GM19043 (cell line): ENCODE measurements around the gene B3GALT5.
"Not testable (repeated sequence)": the region's sequence is repeated elsewhere in the genome, so short reads cannot be mapped to it uniquely, and the experiment has no call there.

ENCODE experiments used
- ATAC-seq: cut with Tn5 transposase; IDR thresholded peaks from one replicate; pipeline ENCODE4 v1.9.1; 2021; ENCODE audit warnings: low read depth; ENCODE audit not compliant: unreplicated experiment

B3GALT5 gene

DNA sequence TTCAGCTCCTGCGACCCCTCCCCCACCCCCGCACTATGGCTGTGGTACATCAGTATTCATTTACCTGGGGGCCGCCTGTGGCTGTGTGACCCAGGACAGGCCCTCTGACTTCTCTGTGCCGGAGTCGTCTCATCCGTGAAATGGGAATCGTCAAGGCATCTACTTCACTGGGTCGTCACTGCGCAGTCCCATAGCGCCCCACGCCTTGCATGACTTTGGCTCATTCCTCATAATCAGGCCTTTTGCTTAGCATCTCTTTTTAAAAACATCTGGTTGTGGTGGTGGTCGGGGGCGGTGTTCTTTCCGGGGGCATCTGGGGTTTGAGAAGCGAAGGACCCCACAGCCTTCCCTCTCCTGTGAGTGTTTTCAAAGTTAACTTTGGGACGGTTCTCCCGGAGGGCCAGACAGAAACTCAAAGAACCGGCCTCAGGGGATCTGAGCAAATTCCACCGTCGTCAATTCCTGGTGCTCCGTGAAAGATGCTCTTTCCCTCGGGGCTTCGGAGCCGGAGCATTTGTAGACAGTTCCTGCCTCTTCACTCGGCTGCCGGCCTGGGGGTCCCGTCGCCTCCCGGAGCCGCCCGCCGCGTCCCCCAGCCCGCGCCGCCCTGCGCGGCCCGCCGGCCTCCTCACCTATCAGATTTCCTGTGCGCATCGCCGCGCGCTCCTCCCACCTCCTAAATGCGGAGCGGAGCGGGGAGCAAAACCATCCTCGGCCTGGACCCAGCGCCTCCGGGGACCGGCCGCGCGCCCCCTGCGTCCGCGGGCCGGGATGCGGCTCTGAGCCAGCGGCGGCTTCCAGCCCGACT, at the start of gene B3GALT5:
B3GALT5 (plus strand) TSS at position 708 of the 808 bp plus-strand sequence. CDS start 47,620 bp downstream, outside the sequence.
- ATAC-seq: no peak

- ATAC-seq: no peak
Measured at GRCh38 chr21:39564200-39564599, 48.5 kb upstream of the B3GALT5 start.

- no peak for ATAC-seq
Measured at GRCh38 chr21:39567180-39567972, 45.4 kb upstream of the B3GALT5 start.

- no peak for ATAC-seq
Measured at GRCh38 chr21:39568361-39568760, 44.4 kb upstream of the B3GALT5 start.

GRCh38 chr21:39575775-39576174, 37.0 kb upstream of the B3GALT5 start:
- ATAC-seq: no peak

GRCh38 chr21:39576518-39577128, 36.1 kb upstream of the B3GALT5 start:
- no peak for ATAC-seq

DNA sequence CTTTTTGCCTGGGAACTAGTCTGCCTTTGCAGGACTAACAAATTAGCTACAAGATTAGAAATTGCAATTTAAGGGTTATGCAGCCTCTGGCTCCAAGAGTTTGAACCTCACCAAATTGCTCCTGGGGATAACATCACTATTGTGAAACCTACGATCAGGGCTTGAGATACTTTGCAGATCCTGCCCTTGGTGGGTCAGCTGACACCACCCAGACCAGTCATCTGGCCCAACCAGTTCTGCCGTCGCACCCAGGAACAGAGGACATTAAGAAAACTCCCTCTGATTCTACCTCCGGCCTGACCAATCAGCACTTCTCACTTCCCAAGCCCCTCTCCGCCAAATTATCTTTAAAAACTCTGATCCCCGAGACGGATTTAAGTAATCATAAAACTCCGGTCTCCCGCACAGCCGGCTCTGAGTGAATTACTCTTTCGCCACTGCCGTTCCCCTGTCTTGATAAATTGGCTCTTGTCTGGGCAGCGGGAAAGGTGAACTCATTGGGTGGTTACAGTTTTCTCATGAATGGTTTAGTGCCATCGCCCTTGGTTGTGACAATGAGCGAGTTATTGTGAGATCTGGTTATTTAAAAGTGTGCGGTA, 32.9 kb upstream of the B3GALT5 start:
- no peak for ATAC-seq

DNA sequence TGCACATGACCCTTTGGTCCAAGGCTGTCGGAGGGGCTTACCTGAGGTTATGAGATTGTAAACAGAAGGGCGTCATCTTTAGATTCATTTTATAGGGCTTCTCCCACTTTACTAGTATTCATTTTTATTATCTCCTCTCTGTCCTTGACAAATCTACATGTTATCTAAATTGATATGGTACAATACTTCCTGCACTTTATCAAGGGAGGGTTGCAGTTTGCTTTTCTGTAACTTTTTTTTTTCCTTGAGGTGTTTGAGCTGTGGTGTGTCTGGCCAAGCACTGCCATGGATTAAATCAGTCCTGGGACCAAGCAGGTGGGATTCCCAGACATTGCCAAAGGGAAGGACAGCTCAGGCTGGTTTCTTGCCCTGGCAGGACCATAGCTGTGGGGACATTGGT, 32.0 kb upstream of the B3GALT5 start:
- ATAC-seq: no peak

GRCh38 chr21:39581414-39581813, 31.3 kb upstream of the B3GALT5 start:
- ATAC-seq: no peak

- no peak for ATAC-seq
Measured at GRCh38 chr21:39582749-39583148, 30.0 kb upstream of the B3GALT5 start.

DNA sequence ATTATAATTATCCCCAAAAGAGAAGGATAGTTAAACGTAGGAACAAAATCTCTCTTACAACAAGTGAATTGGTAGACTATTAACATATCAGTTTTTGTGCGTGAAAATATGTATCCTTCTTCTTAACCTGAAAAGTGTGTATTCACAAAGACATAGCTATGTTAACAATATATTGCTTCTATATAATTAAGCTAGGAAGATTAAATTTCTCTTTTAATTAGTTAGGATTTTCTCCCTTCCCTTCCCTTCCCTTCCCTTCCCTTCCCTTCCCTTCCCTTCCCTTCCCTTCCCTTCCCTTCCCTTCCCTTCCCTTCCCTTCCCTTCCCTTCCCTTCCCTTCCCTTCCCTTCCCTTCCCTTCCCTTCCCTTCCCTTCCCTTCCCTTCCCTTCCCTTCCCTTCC, 29.2 kb upstream of the B3GALT5 start:
- ATAC-seq: not testable (repeated sequence)

DNA sequence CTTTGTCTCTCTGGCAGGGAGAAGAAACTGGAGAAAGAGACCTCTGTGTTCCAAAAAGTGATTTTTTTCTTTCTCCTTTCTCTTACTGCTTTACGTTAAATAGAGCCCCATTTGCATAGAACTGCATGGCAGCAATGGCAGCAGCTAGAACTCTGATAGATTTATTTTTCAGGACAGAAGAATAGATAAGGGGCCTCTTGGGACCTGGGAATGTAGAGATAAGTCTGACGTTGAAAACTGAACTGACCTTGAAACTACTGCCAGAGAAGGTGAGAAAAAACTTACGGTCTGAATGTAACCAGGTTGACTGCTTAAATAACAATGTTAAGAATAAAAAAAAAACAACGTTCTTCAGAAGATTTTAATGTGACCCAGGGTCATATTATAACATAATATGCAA, 25.4 kb upstream of the B3GALT5 start:
- ATAC-seq: no peak

DNA sequence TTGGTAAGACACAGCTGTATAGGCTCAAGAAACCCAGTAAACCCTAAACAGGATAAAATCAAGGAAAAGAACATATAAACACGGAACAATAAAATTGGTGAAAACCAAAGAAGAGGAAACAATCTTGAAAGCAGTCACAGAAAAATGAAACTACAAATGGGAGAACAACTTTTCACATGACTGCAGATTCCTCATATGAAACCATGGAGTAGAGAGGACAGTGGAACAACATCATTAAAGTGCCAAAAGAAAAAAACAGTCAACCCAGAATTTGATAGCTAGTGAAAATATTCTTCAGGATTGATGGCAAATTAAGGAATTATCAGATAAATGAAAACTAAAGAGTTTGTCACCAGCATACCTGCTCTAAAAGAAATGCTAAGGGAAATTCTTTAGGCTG, 23.9 kb upstream of the B3GALT5 start:
- no peak for ATAC-seq

- ATAC-seq: no peak
Measured at GRCh38 chr21:39593522-39593921, 19.2 kb upstream of the B3GALT5 start.

- no peak for ATAC-seq
Measured at GRCh38 chr21:39595465-39595864, 17.3 kb upstream of the B3GALT5 start.

DNA sequence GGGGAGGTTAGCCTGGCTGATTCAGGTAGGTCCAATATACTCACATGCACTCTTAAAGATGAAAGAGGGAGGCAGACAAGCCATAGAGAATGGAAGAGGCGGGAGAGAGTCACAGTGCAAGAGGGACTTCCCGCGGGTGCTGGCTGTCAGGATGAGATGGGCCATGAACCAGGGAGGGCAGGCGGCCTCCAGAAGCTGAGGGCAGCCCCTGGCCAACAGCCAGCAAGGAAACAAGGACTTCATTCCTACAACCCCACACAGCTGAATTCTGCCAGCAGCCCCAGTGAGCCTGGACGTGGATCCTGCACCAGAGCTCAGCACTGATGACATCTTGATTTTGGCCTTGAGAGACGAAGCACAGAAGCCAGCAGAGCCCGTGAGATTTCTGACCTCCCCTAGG, 15.1 kb upstream of the B3GALT5 start:
- ATAC-seq: no peak

GRCh38 chr21:39599191-39599970, 13.4 kb upstream of the B3GALT5 start:
- no peak for ATAC-seq

DNA sequence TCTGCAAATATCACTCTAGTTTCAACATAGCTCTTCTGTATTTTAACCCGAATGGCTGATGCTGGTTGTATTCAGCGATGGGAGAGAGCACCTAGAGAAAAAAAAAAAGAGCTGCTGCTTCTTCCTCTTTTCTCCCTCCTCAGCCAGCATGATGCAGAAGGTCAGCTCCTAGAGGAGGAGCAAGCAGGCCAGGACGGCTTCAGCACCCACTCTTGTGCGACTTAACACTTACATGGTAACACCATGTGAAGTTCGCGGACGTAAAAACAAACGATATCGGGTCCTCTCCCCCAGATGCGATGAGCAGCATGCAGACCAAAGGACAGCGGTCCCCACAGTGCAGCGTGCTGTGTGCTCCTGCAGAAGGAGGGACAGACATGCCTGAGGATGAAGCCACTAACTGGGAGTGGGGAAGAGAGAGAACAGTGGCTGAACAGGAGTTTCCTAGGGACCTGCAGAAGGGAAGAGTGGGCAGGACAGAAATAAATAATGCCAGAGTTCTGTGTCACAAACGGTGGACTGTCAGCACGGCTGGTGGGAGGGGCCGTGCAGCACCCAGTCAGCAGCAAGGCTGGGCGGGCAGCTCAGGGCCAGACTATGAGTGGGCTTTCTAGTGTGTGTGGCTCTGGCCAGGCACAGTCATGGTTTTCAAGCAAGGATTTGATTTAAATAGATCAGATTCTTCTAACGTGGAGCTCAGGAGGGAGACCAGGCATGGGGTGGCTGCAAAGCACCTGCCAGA, 11.4 kb upstream of the B3GALT5 start:
- ATAC-seq: no peak

GRCh38 chr21:39602076-39602689, 10.6 kb upstream of the B3GALT5 start:
- no peak for ATAC-seq
